OCI-LY7 (cell line): ENCODE results near the gene POLR1E. TPM values are rescaled to one million over a fixed set of nuclear protein-coding genes. Genes with fewer than 3 reads are reported as not detected.

ENCODE experiments used
- BruUV-seq: library from RNA; stranded (reverse); fragments of 400-500 nt; replicated peaks from 2 replicates; lab custom pipeline; 2021; lab: Mats Ljungman, UMichigan
- CTCF ChIA-PET: fragments of 300-600 bp; sonication (Branson Sonifier 250); formaldehyde crosslinking; loops from one replicate; lab custom pipeline; 2022; ENCODE audit warnings: antibody characterized with exemption; ENCODE audit not compliant: unreplicated experiment; lab: Charles Lee
- POLR2A ChIA-PET: fragments of 300-600 bp; sonication (Branson Sonifier 250); formaldehyde crosslinking; loops from one replicate; lab custom pipeline; 2022; ENCODE audit warnings: antibody characterized with exemption; lab: Charles Lee
- DNase-seq: peaks from one replicate; pipeline ENCODE4 v3.0.0-alpha.2; 2015; ENCODE audit warnings: low spot score
- H2AFZ ChIP-seq: fragments of 200-600 bp; sonication (generic), shearing (Covaris generic); 2 replicates; pipeline ENCODE4 v1.6.1; 2014; ENCODE audit warnings: mild to moderate bottlenecking, antibody characterized with exemption, low read length, moderate library complexity
- H3K27ac ChIP-seq: fragments of 200-600 bp; sonication (generic); 2 replicates; pipeline ENCODE4 v1.5.1; 2014; ENCODE audit warnings: mixed run types, low read depth, mild to moderate bottlenecking, moderate library complexity, low read length, inconsistent platforms; ENCODE audit not compliant: poor library complexity, severe bottlenecking
- H3K36me3 ChIP-seq: fragments of 200-600 bp; sonication (generic); 2 replicates; pipeline ENCODE4 v1.6.1; 2014; ENCODE audit warnings: mild to moderate bottlenecking, antibody characterized with exemption, low read length, moderate library complexity, mixed read lengths; ENCODE audit not compliant: insufficient read depth
- H3K4me1 ChIP-seq: fragments of 200-600 bp; sonication (generic); 2 replicates; pipeline ENCODE4 v1.5.1; 2014; ENCODE audit warnings: mild to moderate bottlenecking, low read length; ENCODE audit not compliant: insufficient read depth, poor library complexity, severe bottlenecking
- H3K4me2 ChIP-seq: fragments of 200-600 bp; sonication (generic); 2 replicates; pipeline ENCODE4 v1.6.1; 2014; ENCODE audit warnings: mild to moderate bottlenecking, low read length
- H3K4me3 ChIP-seq: fragments of 200-600 bp; sonication (generic); 2 replicates; pipeline ENCODE4 v1.5.1; 2014; ENCODE audit warnings: mild to moderate bottlenecking, low read depth, low read length; ENCODE audit not compliant: poor library complexity, severe bottlenecking
- H3K79me2 ChIP-seq: fragments of 200-600 bp; sonication (generic); 2 replicates; pipeline ENCODE4 v1.6.1; 2016; ENCODE audit warnings: low read depth, mild to moderate bottlenecking, low read length, moderate library complexity, mixed read lengths; ENCODE audit not compliant: insufficient read depth
- H3K9me2 ChIP-seq: fragments of 200-600 bp; sonication (generic); 2 replicates; pipeline ENCODE4 v1.6.1; 2016; ENCODE audit warnings: mild to moderate bottlenecking, low read length, mixed read lengths; ENCODE audit not compliant: insufficient read depth
- H3K9me3 ChIP-seq: fragments of 200-600 bp; sonication (generic); 2 replicates; pipeline ENCODE4 v1.6.1; 2014; ENCODE audit warnings: mild to moderate bottlenecking, mixed run types, low read length, mixed read lengths
- H4K20me1 ChIP-seq: fragments of 200-600 bp; sonication (generic); 2 replicates; pipeline ENCODE4 v1.6.1; 2014; ENCODE audit warnings: mild to moderate bottlenecking, antibody characterized with exemption, low read length, moderate library complexity, mixed read lengths; ENCODE audit not compliant: insufficient read depth
- EZH2phosphoT487 ChIP-seq: fragments of 200-600 bp; sonication (generic); IDR thresholded peaks from 2 replicates; pipeline ENCODE4 v1.6.1; 2018; ENCODE audit warnings: low read depth, borderline replicate concordance, mild to moderate bottlenecking, mixed run types, antibody characterized with exemption, low read length, moderate library complexity, mixed read lengths
- intact Hi-C: fragments of 100-400 bp; cut with micrococcal nuclease; formaldehyde crosslinking; loops from one replicate; pipeline ENCODE4 v1.10.0; 2022; ENCODE audit not compliant: unreplicated experiment
- total RNA-seq, 2 experiments: library from RNA; depleted of rRNA in 1 of 2; stranded (reverse); fragments of >200 nt in 1 of 2; shearing (Covaris generic) in 1 of 2; gene quantifications; 2 replicates each; pipeline ENCODE4 v1.2.3, GENCODE V29; 2014 to 2022
- TF ChIP-seq, protein P1 (sequence below): fragments of 200-600 bp; sonication (generic); conservative IDR thresholded peaks from 2 replicates; pipeline ENCODE4 v1.5.1; 2014; ENCODE audit warnings: mild to moderate bottlenecking, antibody characterized with exemption, low read length, moderate library complexity, mixed read lengths

The POLR1E gene
- total RNA-seq, 2 experiments from 2014 or later, result 44.3 to 47.6 TPM

GRCh38 chr9:37441776-37442370 is 43.9 kb upstream of the POLR1E start:
- ChIA-PET POLR2A (interaction anchor here (0.7 to 1.4 kb wide), 2 partner anchors 9 to 19 kb away, joined by 3 read pairs; no protein-coding TSS in a partner anchor), CTCF (no interaction called here)
- peaks cover 87% of the 10 kb centered on the region for H3K36me3 ChIP-seq
- no peaks in the 10 kb centered on the region for H3K9me3 ChIP-seq
- intact Hi-C loops, result no loop called here
- DNase-seq, result no peak
- no peak overlapping the region for H3K4me3 ChIP-seq
- H3K27ac ChIP-seq, result no peak overlapping the region
- peaks cover 17% of the 10 kb centered on the region; the same call in 1 of the 2 replicates for H3K79me2 ChIP-seq
- no peak for TF ChIP-seq EZH2phosphoT487
- TF ChIP-seq, protein P1, sequence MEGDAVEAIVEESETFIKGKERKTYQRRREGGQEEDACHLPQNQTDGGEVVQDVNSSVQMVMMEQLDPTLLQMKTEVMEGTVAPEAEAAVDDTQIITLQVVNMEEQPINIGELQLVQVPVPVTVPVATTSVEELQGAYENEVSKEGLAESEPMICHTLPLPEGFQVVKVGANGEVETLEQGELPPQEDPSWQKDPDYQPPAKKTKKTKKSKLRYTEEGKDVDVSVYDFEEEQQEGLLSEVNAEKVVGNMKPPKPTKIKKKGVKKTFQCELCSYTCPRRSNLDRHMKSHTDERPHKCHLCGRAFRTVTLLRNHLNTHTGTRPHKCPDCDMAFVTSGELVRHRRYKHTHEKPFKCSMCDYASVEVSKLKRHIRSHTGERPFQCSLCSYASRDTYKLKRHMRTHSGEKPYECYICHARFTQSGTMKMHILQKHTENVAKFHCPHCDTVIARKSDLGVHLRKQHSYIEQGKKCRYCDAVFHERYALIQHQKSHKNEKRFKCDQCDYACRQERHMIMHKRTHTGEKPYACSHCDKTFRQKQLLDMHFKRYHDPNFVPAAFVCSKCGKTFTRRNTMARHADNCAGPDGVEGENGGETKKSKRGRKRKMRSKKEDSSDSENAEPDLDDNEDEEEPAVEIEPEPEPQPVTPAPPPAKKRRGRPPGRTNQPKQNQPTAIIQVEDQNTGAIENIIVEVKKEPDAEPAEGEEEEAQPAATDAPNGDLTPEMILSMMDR, result no peak
- BruUV-seq, result no TSS peak
- H4K20me1 ChIP-seq, result no peaks in the 10 kb centered on the region
- H3K4me1 ChIP-seq, result no peaks in the 10 kb centered on the region
- no peak overlapping the region for H2AFZ ChIP-seq
- no peak overlapping the region for H3K4me2 ChIP-seq
- H3K9me2 ChIP-seq, result no peaks in the 10 kb centered on the region

GRCh38 chr9:37442556-37442955 is 43.2 kb upstream of the POLR1E start:
- H3K36me3 ChIP-seq, result peaks cover 86% of the 10 kb centered on the region
- H3K4me3 ChIP-seq, result no peak overlapping the region
- intact Hi-C loops, result no loop called here
- H3K9me2 ChIP-seq, result no peaks in the 10 kb centered on the region
- BruUV-seq, result no TSS peak
- CTCF ChIA-PET, result no interaction called here
- H2AFZ ChIP-seq, result no peak overlapping the region
- no peaks in the 10 kb centered on the region for H4K20me1 ChIP-seq
- H3K4me1 ChIP-seq, result no peaks in the 10 kb centered on the region
- H3K27ac ChIP-seq, result no peak overlapping the region
- H3K4me2 ChIP-seq, result no peak overlapping the region
- peaks cover 21% of the 10 kb centered on the region; the same call in 1 of the 2 replicates for H3K79me2 ChIP-seq
- TF ChIP-seq, protein P1, result no peak
- no peak for DNase-seq
- POLR2A ChIA-PET, result interaction anchor here (0.6 to 1.4 kb wide), 3 partner anchors 8 to 125 kb away, joined by 3 read pairs; no protein-coding TSS in a partner anchor
- no peaks in the 10 kb centered on the region for H3K9me3 ChIP-seq

GRCh38 chr9:37443566-37443965 is 42.2 kb upstream of the POLR1E start:
- BruUV-seq, result no TSS peak

More at GRCh38 chr9:37443566-37443965, 42.2 kb upstream of the POLR1E start:
- Histone ChIP-seq H4K20me1 (no peaks in the 10 kb centered on the region), H3K79me2 (peaks cover 31% of the 10 kb centered on the region; the same call in 1 of the 2 replicates), H3K9me3 (no peaks in the 10 kb centered on the region), H3K4me2 (no peak overlapping the region), H2AFZ (no peak overlapping the region), H3K4me1 (no peaks in the 10 kb centered on the region), H3K36me3 (peaks cover 85% of the 10 kb centered on the region), H3K4me3 (no peak overlapping the region), H3K27ac (no peak overlapping the region), H3K9me2 (no peaks in the 10 kb centered on the region)
- intact Hi-C loops, result no loop called here
- DNase-seq, result no peak
- CTCF ChIA-PET, result no interaction called here
- POLR2A ChIA-PET, result interaction anchor here (1.2 kb wide), 1 partner anchor 22 kb away, joined by 3 read pairs; the partner anchor contains the start of gene ZBTB5
- TF ChIP-seq, protein P1, result no peak
- TF ChIP-seq EZH2phosphoT487, result no peak
